Measurements from ENCODE around the gene SYT2.

- TF ChIP-seq ZNF70 (CRISPR knock-in tag; IDR thresholded peaks at IDR 0.05): no peak
- no peak for TF ChIP-seq CSDC2 (CRISPR knock-in tag; IDR thresholded peaks at IDR 0.05)
These were observed at the start of gene SYT2 for GRCh38 chr1:202710070-202711045.

Data from SK-N-SH treated with all-trans-retinoic acid at 6 μM for 48 hours (cell line).